ENCODE results near the gene VAV3.

The VAV3 gene

DNA sequence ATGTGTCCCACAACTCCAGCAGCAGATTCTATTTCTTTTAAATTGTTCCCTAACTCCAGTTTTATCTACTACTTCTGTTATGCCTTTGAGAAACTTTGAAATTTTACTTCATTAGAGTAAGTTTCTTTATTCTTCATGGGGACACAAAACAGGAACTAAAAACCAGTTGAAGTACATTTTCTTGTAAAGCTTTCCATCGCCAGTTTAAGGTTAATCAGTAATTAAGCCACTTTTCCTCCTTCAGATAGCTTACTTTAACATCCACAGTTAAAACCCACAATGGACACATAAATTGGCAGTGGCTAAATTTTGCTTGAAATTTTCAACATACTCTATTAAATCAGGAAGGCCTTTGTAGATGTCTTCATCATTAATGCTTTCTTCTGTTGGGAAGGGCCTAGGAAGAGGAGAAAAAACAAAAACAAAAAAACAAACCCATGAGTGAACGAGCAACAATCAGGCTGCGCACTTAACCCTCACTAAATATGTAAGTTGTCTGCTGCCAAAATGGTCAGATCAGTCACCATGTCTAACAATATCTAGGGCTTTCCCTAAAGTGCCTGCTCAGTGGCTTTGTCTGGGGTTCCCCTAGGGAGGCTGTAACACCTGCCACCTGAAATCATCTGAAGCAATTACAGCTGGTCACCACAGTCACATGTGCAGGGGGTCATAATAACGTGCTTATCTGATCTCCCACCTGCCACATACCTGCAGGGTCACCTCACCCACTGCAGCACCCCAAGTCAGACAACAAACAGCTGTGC, 187.9 kb downstream of the VAV3 start:
- no peak overlapping the region for H3K4me3 ChIP-seq (ENCODE audit: low read depth in 1 of 2, low read length in 2 of 2)
- peaks cover 0 to 3% of the 10 kb centered on the region in 2 donors for H3K4me1 ChIP-seq (ENCODE audit: control insufficient read depth in 1 of 2, insufficient read depth in 2 of 2, low read length in 2 of 2)
- H3K27ac ChIP-seq (ENCODE audit: low read depth, low read length), result no peak overlapping the region
- no peaks in the 10 kb centered on the region for H3K9me3 ChIP-seq (ENCODE audit: control insufficient read depth in 1 of 2, low read length in 2 of 2)
- H3K36me3 ChIP-seq (ENCODE audit: control insufficient read depth in 1 of 2, insufficient read depth in 2 of 2, low read length in 2 of 2), result no peaks in the 10 kb centered on the region
- no peak overlapping the region for H3K9ac ChIP-seq (ENCODE audit: low read depth in 1 of 2, low read length in 2 of 2)
- no peaks in the 10 kb centered on the region for H3K27me3 ChIP-seq (ENCODE audit: control insufficient read depth in 1 of 2, insufficient read depth in 2 of 2, low read length in 2 of 2)

- no peaks in the 10 kb centered on the region for H3K27me3 ChIP-seq (ENCODE audit: control insufficient read depth in 1 of 2, insufficient read depth in 2 of 2, low read length in 2 of 2)
These were observed 193.6 kb downstream of the VAV3 start for GRCh38 chr1:107771377-107771776.

GRCh38 chr1:107767156-107767582, 197.8 kb downstream of the VAV3 start:
- H3K9me3 ChIP-seq (ENCODE audit: control insufficient read depth in 1 of 2, low read length in 2 of 2), result no peaks in the 10 kb centered on the region
- no peak overlapping the region for H3K4me3 ChIP-seq (ENCODE audit: low read depth in 1 of 2, low read length in 2 of 2)
- H3K4me1 ChIP-seq (ENCODE audit: control insufficient read depth in 1 of 2, insufficient read depth in 2 of 2, low read length in 2 of 2), result peaks cover 8 to 12% of the 10 kb centered on the region in 2 donors
- H3K27ac ChIP-seq (ENCODE audit: low read depth, low read length), result no peak overlapping the region
- no peaks in the 10 kb centered on the region for H3K36me3 ChIP-seq (ENCODE audit: control insufficient read depth in 1 of 2, insufficient read depth in 2 of 2, low read length in 2 of 2)
- H3K9ac ChIP-seq (ENCODE audit: low read depth in 1 of 2, low read length in 2 of 2), result no peak overlapping the region
- H3K27me3 ChIP-seq (ENCODE audit: control insufficient read depth in 1 of 2, insufficient read depth in 2 of 2, low read length in 2 of 2), result no peaks in the 10 kb centered on the region

More at GRCh38 chr1:107771377-107771776, 193.6 kb downstream of the VAV3 start:
- Histone ChIP-seq H3K9ac (ENCODE audit: low read depth in 1 of 2, low read length in 2 of 2) (no peak overlapping the region), H3K9me3 (ENCODE audit: control insufficient read depth in 1 of 2, low read length in 2 of 2) (no peaks in the 10 kb centered on the region), H3K36me3 (ENCODE audit: control insufficient read depth in 1 of 2, insufficient read depth in 2 of 2, low read length in 2 of 2) (no peaks in the 10 kb centered on the region), H3K27ac (ENCODE audit: low read depth, low read length) (no peak overlapping the region), H3K4me1 (ENCODE audit: control insufficient read depth in 1 of 2, insufficient read depth in 2 of 2, low read length in 2 of 2) (peaks cover 8 to 14% of the 10 kb centered on the region in 2 donors), H3K4me3 (ENCODE audit: low read depth in 1 of 2, low read length in 2 of 2) (no peak overlapping the region)

DNA sequence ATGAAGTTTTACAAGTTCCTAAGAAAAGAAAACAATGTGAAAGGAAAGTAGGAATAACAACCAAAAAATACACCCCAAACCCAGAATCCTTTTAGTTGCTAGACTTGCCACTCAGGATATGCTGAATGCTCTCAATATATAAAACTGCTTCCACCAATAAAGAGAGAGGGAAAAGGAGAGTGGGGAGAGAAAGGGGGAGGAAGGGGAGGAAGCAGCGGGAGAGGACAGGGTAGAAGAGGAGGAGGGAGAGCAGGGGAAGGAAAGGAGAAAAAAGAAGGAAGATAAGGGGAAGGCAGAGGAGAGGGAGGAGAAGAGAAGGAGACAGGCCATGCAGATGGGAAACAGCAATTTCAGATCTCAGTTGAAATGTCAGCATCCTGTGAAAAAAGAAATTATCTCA, 198.4 kb downstream of the VAV3 start:
- Histone ChIP-seq H3K9ac (ENCODE audit: low read depth in 1 of 2, low read length in 2 of 2) (no peak overlapping the region), H3K4me3 (ENCODE audit: low read depth in 1 of 2, low read length in 2 of 2) (no peak overlapping the region), H3K4me1 (ENCODE audit: control insufficient read depth in 1 of 2, insufficient read depth in 2 of 2, low read length in 2 of 2) (peaks cover 8 to 12% of the 10 kb centered on the region in 2 donors), H3K36me3 (ENCODE audit: control insufficient read depth in 1 of 2, insufficient read depth in 2 of 2, low read length in 2 of 2) (no peaks in the 10 kb centered on the region), H3K27ac (ENCODE audit: low read depth, low read length) (no peak overlapping the region), H3K27me3 (ENCODE audit: control insufficient read depth in 1 of 2, insufficient read depth in 2 of 2, low read length in 2 of 2) (no peaks in the 10 kb centered on the region), H3K9me3 (ENCODE audit: control insufficient read depth in 1 of 2, low read length in 2 of 2) (no peaks in the 10 kb centered on the region)

DNA sequence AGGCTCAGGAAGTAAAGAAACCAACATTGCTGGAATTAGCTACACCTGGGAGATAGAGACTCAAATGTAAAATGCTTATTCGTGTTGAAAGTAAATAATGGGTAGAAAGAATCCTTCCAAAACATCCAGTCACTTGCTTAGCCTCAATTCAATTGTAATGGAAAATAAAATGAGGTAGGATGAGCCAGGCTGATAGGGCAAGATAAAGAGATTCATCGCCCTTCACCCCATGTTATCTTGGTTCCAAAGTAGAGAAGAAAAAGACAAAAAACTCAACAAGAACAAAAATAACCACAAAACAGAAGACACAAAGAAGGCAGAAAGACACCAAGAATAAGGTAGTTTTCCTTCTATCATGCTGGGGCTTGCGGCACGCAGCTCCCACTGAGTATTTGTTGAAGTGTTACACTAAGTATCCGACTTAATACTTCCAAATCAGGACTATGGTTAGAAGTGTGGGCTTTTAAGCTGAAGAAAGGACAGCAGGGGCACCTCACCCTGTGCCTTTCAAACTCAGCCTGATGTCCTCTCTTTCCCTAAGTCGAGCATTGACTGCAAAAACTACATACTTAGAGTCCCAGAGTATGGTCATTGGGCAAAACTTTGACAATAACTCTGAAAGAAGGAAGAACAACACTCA, 202.1 kb downstream of the VAV3 start:
- peaks cover 8 to 12% of the 10 kb centered on the region in 2 donors for H3K4me1 ChIP-seq (ENCODE audit: control insufficient read depth in 1 of 2, insufficient read depth in 2 of 2, low read length in 2 of 2)
- H3K36me3 ChIP-seq (ENCODE audit: control insufficient read depth in 1 of 2, insufficient read depth in 2 of 2, low read length in 2 of 2), result no peaks in the 10 kb centered on the region
- H3K27me3 ChIP-seq (ENCODE audit: control insufficient read depth in 1 of 2, insufficient read depth in 2 of 2, low read length in 2 of 2), result no peaks in the 10 kb centered on the region
- no peak overlapping the region for H3K4me3 ChIP-seq (ENCODE audit: low read depth in 1 of 2, low read length in 2 of 2)
- no peaks in the 10 kb centered on the region for H3K9me3 ChIP-seq (ENCODE audit: control insufficient read depth in 1 of 2, low read length in 2 of 2)
- no peak overlapping the region for H3K9ac ChIP-seq (ENCODE audit: low read depth in 1 of 2, low read length in 2 of 2)
- no peak overlapping the region for H3K27ac ChIP-seq (ENCODE audit: low read depth, low read length)

DNA sequence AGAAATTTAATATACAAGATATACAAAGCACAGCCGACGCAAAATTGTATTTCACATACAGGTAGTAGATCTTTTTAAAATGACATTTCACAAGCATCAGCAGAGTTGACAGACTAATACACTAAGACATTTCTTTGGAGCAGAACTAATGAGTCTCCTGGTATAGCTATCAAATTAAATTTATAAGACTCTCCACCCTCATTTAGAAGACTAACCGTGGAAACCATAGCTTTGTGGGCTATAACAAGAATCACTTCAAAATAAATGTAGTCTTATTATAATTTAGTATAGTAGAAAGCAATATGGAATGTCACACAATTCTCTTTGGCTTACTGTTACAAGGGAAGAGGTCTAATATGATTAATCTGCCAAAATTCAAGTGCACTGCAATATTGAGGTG, 204.9 kb downstream of the VAV3 start:
- no peaks in the 10 kb centered on the region for H3K4me1 ChIP-seq (ENCODE audit: control insufficient read depth in 1 of 2, insufficient read depth in 2 of 2, low read length in 2 of 2)
- no peaks in the 10 kb centered on the region for H3K9me3 ChIP-seq (ENCODE audit: control insufficient read depth in 1 of 2, low read length in 2 of 2)
- H3K27me3 ChIP-seq (ENCODE audit: control insufficient read depth in 1 of 2, insufficient read depth in 2 of 2, low read length in 2 of 2), result no peaks in the 10 kb centered on the region
- H3K36me3 ChIP-seq (ENCODE audit: control insufficient read depth in 1 of 2, insufficient read depth in 2 of 2, low read length in 2 of 2), result no peaks in the 10 kb centered on the region
- no peak overlapping the region for H3K9ac ChIP-seq (ENCODE audit: low read depth in 1 of 2, low read length in 2 of 2)
- no peak overlapping the region for H3K4me3 ChIP-seq (ENCODE audit: low read depth in 1 of 2, low read length in 2 of 2)
- no peak overlapping the region for H3K27ac ChIP-seq (ENCODE audit: low read depth, low read length)

DNA sequence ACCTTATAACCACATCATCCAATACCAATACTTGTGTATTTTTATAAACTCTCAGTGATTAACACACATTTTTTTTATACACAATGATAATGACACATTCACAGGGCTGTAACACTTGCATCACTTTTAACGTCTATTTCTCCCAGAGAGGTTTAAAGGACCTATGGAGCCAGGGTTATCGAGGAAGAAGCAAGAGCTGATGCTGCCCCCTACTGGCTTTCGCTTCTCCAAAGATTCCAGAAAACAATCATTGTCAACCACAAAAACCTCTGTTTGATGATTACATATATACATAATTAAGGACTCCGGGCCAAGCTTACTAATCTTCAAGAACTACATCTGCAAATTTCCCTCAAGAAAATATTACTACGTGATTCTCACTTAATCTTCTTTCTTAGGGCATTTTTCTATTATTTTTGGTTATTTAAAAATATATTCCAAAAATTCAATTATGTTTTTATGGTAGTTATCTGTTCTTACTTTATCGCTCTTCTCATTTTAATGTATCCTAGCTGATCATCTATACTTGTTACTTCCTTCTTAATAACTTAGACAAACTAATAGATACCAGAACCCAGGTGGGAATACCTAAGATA, 214.5 kb downstream of the VAV3 start:
- Histone ChIP-seq H3K4me3 (ENCODE audit: low read depth in 1 of 2, low read length in 2 of 2) (no peak overlapping the region), H3K9ac (ENCODE audit: low read depth in 1 of 2, low read length in 2 of 2) (no peak overlapping the region), H3K4me1 (ENCODE audit: control insufficient read depth in 1 of 2, insufficient read depth in 2 of 2, low read length in 2 of 2) (no peaks in the 10 kb centered on the region), H3K27me3 (ENCODE audit: control insufficient read depth in 1 of 2, insufficient read depth in 2 of 2, low read length in 2 of 2) (no peaks in the 10 kb centered on the region), H3K36me3 (ENCODE audit: control insufficient read depth in 1 of 2, insufficient read depth in 2 of 2, low read length in 2 of 2) (no peaks in the 10 kb centered on the region), H3K27ac (ENCODE audit: low read depth, low read length) (no peak overlapping the region), H3K9me3 (ENCODE audit: control insufficient read depth in 1 of 2, low read length in 2 of 2) (no peaks in the 10 kb centered on the region)

DNA sequence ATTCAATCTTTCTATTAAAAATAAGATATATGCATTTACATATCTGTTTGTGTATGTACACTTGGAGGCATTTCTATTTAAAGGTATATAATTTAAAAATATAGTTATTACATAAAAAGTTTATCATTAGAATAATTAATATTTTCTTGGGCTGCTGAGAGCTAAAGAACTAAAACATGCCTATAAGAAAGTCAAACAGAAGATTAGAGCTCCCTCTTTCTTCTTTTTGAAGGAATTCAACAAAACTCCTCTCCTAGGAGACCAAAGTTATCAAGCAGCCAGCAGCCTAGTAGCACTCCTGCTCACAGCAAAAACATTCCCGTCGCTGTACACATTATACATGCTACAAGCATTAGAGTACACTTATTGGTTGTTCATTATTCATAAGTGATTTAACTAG, 216.4 kb downstream of the VAV3 start:
- no peak overlapping the region for H3K27ac ChIP-seq (ENCODE audit: low read depth, low read length)
- H3K36me3 ChIP-seq (ENCODE audit: control insufficient read depth in 1 of 2, insufficient read depth in 2 of 2, low read length in 2 of 2), result no peaks in the 10 kb centered on the region
- H3K27me3 ChIP-seq (ENCODE audit: control insufficient read depth in 1 of 2, insufficient read depth in 2 of 2, low read length in 2 of 2), result no peaks in the 10 kb centered on the region
- H3K9me3 ChIP-seq (ENCODE audit: control insufficient read depth in 1 of 2, low read length in 2 of 2), result no peaks in the 10 kb centered on the region
- no peak overlapping the region for H3K4me3 ChIP-seq (ENCODE audit: low read depth in 1 of 2, low read length in 2 of 2)
- no peaks in the 10 kb centered on the region for H3K4me1 ChIP-seq (ENCODE audit: control insufficient read depth in 1 of 2, insufficient read depth in 2 of 2, low read length in 2 of 2)
- H3K9ac ChIP-seq (ENCODE audit: low read depth in 1 of 2, low read length in 2 of 2), result no peak overlapping the region

DNA sequence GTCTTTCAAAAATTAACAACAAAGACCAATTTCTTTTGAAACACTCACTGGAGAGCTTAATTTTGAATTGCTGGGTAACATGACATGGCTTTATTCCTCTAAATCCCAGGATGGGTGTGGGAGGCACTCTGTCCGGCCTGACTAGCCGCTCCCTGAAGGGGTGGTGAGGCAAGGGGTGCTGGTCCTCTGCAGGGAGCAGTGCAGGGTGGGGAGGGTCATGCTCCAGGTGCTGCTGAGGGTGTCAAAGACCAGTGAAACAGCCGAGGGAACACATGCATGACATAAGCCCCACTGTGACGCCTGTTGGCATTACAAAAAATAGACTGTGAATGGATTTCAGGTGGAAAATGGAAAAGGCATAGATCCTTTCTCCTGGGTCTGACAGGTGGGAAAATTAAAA, 223.7 kb downstream of the VAV3 start:
- H3K27me3 ChIP-seq (ENCODE audit: control insufficient read depth in 1 of 2, insufficient read depth in 2 of 2, low read length in 2 of 2), result no peaks in the 10 kb centered on the region
- H3K9ac ChIP-seq (ENCODE audit: low read depth in 1 of 2, low read length in 2 of 2), result no peak overlapping the region
- H3K4me1 ChIP-seq (ENCODE audit: control insufficient read depth in 1 of 2, insufficient read depth in 2 of 2, low read length in 2 of 2), result peaks cover 0 to 4% of the 10 kb centered on the region in 2 donors
- no peak overlapping the region for H3K4me3 ChIP-seq (ENCODE audit: low read depth in 1 of 2, low read length in 2 of 2)
- no peaks in the 10 kb centered on the region for H3K36me3 ChIP-seq (ENCODE audit: control insufficient read depth in 1 of 2, insufficient read depth in 2 of 2, low read length in 2 of 2)
- no peaks in the 10 kb centered on the region for H3K9me3 ChIP-seq (ENCODE audit: control insufficient read depth in 1 of 2, low read length in 2 of 2)
- no peak overlapping the region for H3K27ac ChIP-seq (ENCODE audit: low read depth, low read length)

DNA sequence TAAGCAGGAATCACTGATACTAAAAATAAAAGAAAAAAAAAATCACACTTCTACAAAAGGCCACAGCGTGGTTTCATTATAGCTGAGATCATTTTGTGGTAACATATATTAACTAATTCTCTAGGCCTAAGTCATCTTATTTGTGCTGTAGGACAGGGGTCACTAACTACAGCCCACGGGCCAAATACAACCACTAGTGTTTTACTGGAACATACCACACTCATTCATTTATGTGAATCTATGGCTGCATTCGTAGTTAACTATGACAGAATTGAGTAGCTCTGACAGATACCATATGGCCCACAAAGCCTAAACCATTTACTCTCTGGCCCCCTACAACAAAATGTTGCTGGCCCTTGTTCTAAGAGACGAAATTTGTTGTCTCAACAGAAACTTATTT, 224.4 kb downstream of the VAV3 start:
- H3K4me1 ChIP-seq (ENCODE audit: control insufficient read depth in 1 of 2, insufficient read depth in 2 of 2, low read length in 2 of 2), result peaks cover 0 to 4% of the 10 kb centered on the region in 2 donors
- H3K27ac ChIP-seq (ENCODE audit: low read depth, low read length), result no peak overlapping the region
- no peaks in the 10 kb centered on the region for H3K9me3 ChIP-seq (ENCODE audit: control insufficient read depth in 1 of 2, low read length in 2 of 2)
- H3K9ac ChIP-seq (ENCODE audit: low read depth in 1 of 2, low read length in 2 of 2), result no peak overlapping the region
- H3K4me3 ChIP-seq (ENCODE audit: low read depth in 1 of 2, low read length in 2 of 2), result no peak overlapping the region
- H3K27me3 ChIP-seq (ENCODE audit: control insufficient read depth in 1 of 2, insufficient read depth in 2 of 2, low read length in 2 of 2), result no peaks in the 10 kb centered on the region
- no peaks in the 10 kb centered on the region for H3K36me3 ChIP-seq (ENCODE audit: control insufficient read depth in 1 of 2, insufficient read depth in 2 of 2, low read length in 2 of 2)

Data from duodenal mucosa (tissue), 2 donors.